Karpas-422 (cell line): ENCODE results near the gene FRMD8. TPM values are rescaled to one million over a fixed set of nuclear protein-coding genes. Genes with fewer than 3 reads are reported as not detected.
"Not testable (repeated sequence)": the region's sequence is repeated elsewhere in the genome, so short reads cannot be mapped to it uniquely, and the experiment has no call there.

Source experiments
- DNase-seq: peaks from one replicate; pipeline ENCODE4 v3.0.0-alpha.2; 2015
- H2AFZ ChIP-seq: fragments of 200-600 bp; sonication (generic); 2 replicates; pipeline ENCODE4 v1.6.1; 2014; ENCODE audit warnings: antibody characterized with exemption, low read length, mixed read lengths
- H3K27ac ChIP-seq: fragments of 200-600 bp; sonication (generic); 2 replicates; pipeline ENCODE4 v1.5.1; 2014; ENCODE audit warnings: mild to moderate bottlenecking, low read length, moderate library complexity
- H3K27me3 ChIP-seq: fragments of 200-600 bp; sonication (generic); 2 replicates; pipeline ENCODE4 v1.6.1; 2014; ENCODE audit warnings: low read length, mixed read lengths
- H3K36me3 ChIP-seq: fragments of 200-600 bp; sonication (generic); 2 replicates; pipeline ENCODE4 v1.6.1; 2014; ENCODE audit warnings: low read length, mixed read lengths; ENCODE audit not compliant: insufficient read depth
- H3K4me1 ChIP-seq: fragments of 200-600 bp; sonication (generic); 2 replicates; pipeline ENCODE4 v1.6.1; 2014; ENCODE audit warnings: mild to moderate bottlenecking, low read length, mixed read lengths
- H3K4me2 ChIP-seq: fragments of 200-600 bp; sonication (generic); 2 replicates; pipeline ENCODE4 v1.6.1; 2014; ENCODE audit warnings: low read length, low read depth, mild to moderate bottlenecking; ENCODE audit not compliant: poor library complexity, severe bottlenecking
- H3K4me3 ChIP-seq: fragments of 200-600 bp; sonication (generic); 2 replicates; pipeline ENCODE4 v1.5.1; 2014; ENCODE audit warnings: mild to moderate bottlenecking, antibody characterized with exemption, low read length, mixed read lengths
- H3K79me2 ChIP-seq: fragments of 200-600 bp; sonication (generic); 2 replicates; pipeline ENCODE4 v1.6.1; 2014; ENCODE audit warnings: mild to moderate bottlenecking, low read length, mixed read lengths
- H3K9ac ChIP-seq: fragments of 200-600 bp; sonication (generic); 2 replicates; pipeline ENCODE4 v1.6.0; 2014; ENCODE audit warnings: low read length
- H3K9me2 ChIP-seq: fragments of 200-600 bp; sonication (generic), shearing (Covaris generic); replicated peaks from 2 replicates; pipeline ENCODE4 v1.6.0; 2014; ENCODE audit warnings: mild to moderate bottlenecking, low read length, moderate library complexity; ENCODE audit not compliant: insufficient read depth
- H3K9me3 ChIP-seq: fragments of 300-700, 200-600 bp; sonication (generic); 2 replicates; pipeline ENCODE4 v1.6.1; 2014; ENCODE audit warnings: low read length, mixed read lengths
- H4K20me1 ChIP-seq: fragments of 200-600 bp; sonication (generic); 2 replicates; pipeline ENCODE4 v1.6.1; 2014; ENCODE audit warnings: mild to moderate bottlenecking, antibody characterized with exemption, low read length, low read depth; ENCODE audit not compliant: insufficient read depth
- total RNA-seq: library from RNA; depleted of rRNA; stranded (reverse); fragments of >200 nt; shearing (Covaris generic); gene quantifications from 2 replicates; pipeline ENCODE4 v1.2.3, GENCODE V29; 2014; ENCODE audit warnings: low replicate concordance

FRMD8 gene
- total RNA-seq, 1 experiment from 2014 or later = 48.5 TPM

GRCh38 chr11:65451301-65451700, 64.9 kb downstream of the FRMD8 start:
- H3K9me2 ChIP-seq, H3K9me3 ChIP-seq, H3K27ac ChIP-seq, H3K4me3 ChIP-seq, H3K27me3 ChIP-seq, DNase-seq, H3K36me3 ChIP-seq, H2AFZ ChIP-seq, H3K79me2 ChIP-seq, H4K20me1 ChIP-seq, H3K4me2 ChIP-seq, H3K9ac ChIP-seq: not testable (repeated sequence)
- H3K4me1 ChIP-seq = peaks cover 41% of the 10 kb centered on the region

GRCh38 chr11:65452259-65452658, 65.8 kb downstream of the FRMD8 start:
- H4K20me1 ChIP-seq, H3K9ac ChIP-seq, H3K4me2 ChIP-seq, H3K4me3 ChIP-seq, H3K9me2 ChIP-seq, H3K27me3 ChIP-seq, H3K27ac ChIP-seq, H2AFZ ChIP-seq, H3K9me3 ChIP-seq, H3K36me3 ChIP-seq, DNase-seq, H3K79me2 ChIP-seq: not testable (repeated sequence)
- H3K4me1 ChIP-seq = peaks cover 45% of the 10 kb centered on the region

- no peak overlapping the region for H3K4me2 ChIP-seq
- no peak overlapping the region for H3K27ac ChIP-seq
- peaks cover 6% of the 10 kb centered on the region; the same call in 1 of the 2 replicates for H3K36me3 ChIP-seq
- H3K9me2 ChIP-seq = no peaks in the 10 kb centered on the region
- H3K27me3 ChIP-seq = no peaks in the 10 kb centered on the region
- H3K4me1 ChIP-seq = peaks cover 46% of the 10 kb centered on the region
- H2AFZ ChIP-seq = no peak overlapping the region
- no peak overlapping the region for H3K9ac ChIP-seq
- DNase-seq = no peak
- H4K20me1 ChIP-seq = no peaks in the 10 kb centered on the region
- no peaks in the 10 kb centered on the region for H3K9me3 ChIP-seq
- peaks cover 4% of the 10 kb centered on the region; the same call in 1 of the 2 replicates for H3K79me2 ChIP-seq
- no peak overlapping the region for H3K4me3 ChIP-seq
Measured at GRCh38 chr11:65452806-65453490, 66.5 kb downstream of the FRMD8 start.

- H4K20me1 ChIP-seq = no peaks in the 10 kb centered on the region
- no peak overlapping the region; the same call in 1 of the 2 replicates for H3K27ac ChIP-seq
- H3K4me2 ChIP-seq = peak overlapping the region; percentile 100
- H3K27me3 ChIP-seq = no peaks in the 10 kb centered on the region
- H3K9ac ChIP-seq = peak overlapping the region; percentile 98
- DNase-seq = no peak
- H3K79me2 ChIP-seq = peaks cover 4% of the 10 kb centered on the region; the same call in 1 of the 2 replicates
- no peaks in the 10 kb centered on the region for H3K9me2 ChIP-seq
- H3K9me3 ChIP-seq = no peaks in the 10 kb centered on the region
- peak overlapping the region; percentile 100 for H3K4me3 ChIP-seq
- no peak overlapping the region for H2AFZ ChIP-seq
- peaks cover 6% of the 10 kb centered on the region; the same call in 1 of the 2 replicates for H3K36me3 ChIP-seq
- H3K4me1 ChIP-seq = peaks cover 34% of the 10 kb centered on the region
Measured at GRCh38 chr11:65454311-65454695, 67.9 kb downstream of the FRMD8 start.

GRCh38 chr11:65454696-65455456, 68.4 kb downstream of the FRMD8 start:
- Histone ChIP-seq H4K20me1 (no peaks in the 10 kb centered on the region), H3K9me3 (no peaks in the 10 kb centered on the region), H3K27me3 (no peaks in the 10 kb centered on the region), H3K9me2 (no peaks in the 10 kb centered on the region), H3K27ac (peak overlapping the region; percentile 62; the same call in 1 of the 2 replicates), H3K4me1 (peaks cover 34% of the 10 kb centered on the region), H3K4me3 (peak overlapping the region; percentile 100), H3K4me2 (peak overlapping the region; percentile 100), H3K36me3 (peaks cover 6% of the 10 kb centered on the region; the same call in 1 of the 2 replicates), H2AFZ (peak overlapping the region; percentile 81; the same call in 1 of the 2 replicates), H3K79me2 (peaks cover 4% of the 10 kb centered on the region; the same call in 1 of the 2 replicates), H3K9ac (peak overlapping the region; percentile 98)
- DNase-seq = peak; percentile 96

GRCh38 chr11:65456418-65456817, 70.0 kb downstream of the FRMD8 start:
- peak overlapping the region; percentile 100 for H3K4me2 ChIP-seq
- DNase-seq = peak; percentile 43

GRCh38 chr11:65459552-65459951, 73.1 kb downstream of the FRMD8 start:
- Histone ChIP-seq H4K20me1 (no peaks in the 10 kb centered on the region), H3K27me3 (no peaks in the 10 kb centered on the region), H3K36me3 (peaks cover 6% of the 10 kb centered on the region; the same call in 1 of the 2 replicates), H3K9me2 (no peaks in the 10 kb centered on the region), H3K9ac (no peak overlapping the region), H3K4me2 (no peak overlapping the region), H2AFZ (no peak overlapping the region), H3K4me3 (no peak overlapping the region), H3K4me1 (peaks cover 34% of the 10 kb centered on the region), H3K79me2 (peaks cover 4% of the 10 kb centered on the region; the same call in 1 of the 2 replicates), H3K27ac (no peak overlapping the region), H3K9me3 (no peaks in the 10 kb centered on the region)
- DNase-seq = no peak

More at GRCh38 chr11:65456418-65456817, 70.0 kb downstream of the FRMD8 start:
- Histone ChIP-seq H3K9me3 (no peaks in the 10 kb centered on the region), H3K9me2 (no peaks in the 10 kb centered on the region), H3K4me3 (peak overlapping the region; percentile 100), H3K27ac (peak overlapping the region; percentile 60), H3K9ac (peak overlapping the region; percentile 46), H3K4me1 (peaks cover 34% of the 10 kb centered on the region), H4K20me1 (no peaks in the 10 kb centered on the region), H3K36me3 (peaks cover 6% of the 10 kb centered on the region; the same call in 1 of the 2 replicates), H3K27me3 (no peaks in the 10 kb centered on the region), H3K79me2 (peaks cover 4% of the 10 kb centered on the region; the same call in 1 of the 2 replicates), H2AFZ (no peak overlapping the region)
